Astrocyte (in vitro differentiated cells and primary cell): ENCODE results near the gene AMZ1. TPM values are rescaled to one million over a fixed set of nuclear protein-coding genes. Genes with fewer than 3 reads are reported as not detected.
A peak's percentile ranks its signal among the peaks of the same experiment; 100 is the strongest.

Source experiments
- DNase-seq: peaks from one replicate; pipeline ENCODE4 v3.0.0-alpha.2; 2010; ENCODE audit warnings: low read depth
- FAIRE-seq: peaks from 2 replicates; lab custom pipeline; 2011; peaks lifted over from hg19 to GRCh38; lab: Jason Lieb, UNC
- H2AFZ ChIP-seq: 2 replicates; pipeline ENCODE4 v1.6.0; 2012; ENCODE audit warnings: low read depth, low read length, inconsistent platforms
- H3K27ac ChIP-seq: 2 replicates; pipeline ENCODE4 v1.5.1; 2011; ENCODE audit warnings: low read depth, low read length, inconsistent platforms
- H3K27me3 ChIP-seq: 2 replicates; pipeline ENCODE4 v1.6.0; 2011; ENCODE audit warnings: low read length, inconsistent platforms; ENCODE audit not compliant: insufficient read depth
- H3K36me3 ChIP-seq: 2 replicates; pipeline ENCODE4 v1.5.1; 2011; ENCODE audit warnings: low read length, inconsistent platforms; ENCODE audit not compliant: insufficient read depth
- H3K4me1 ChIP-seq: 2 replicates; pipeline ENCODE4 v1.5.1; 2011; ENCODE audit warnings: low read length, inconsistent platforms; ENCODE audit not compliant: insufficient read depth
- H3K4me2 ChIP-seq: 2 replicates; pipeline ENCODE4 v1.6.0; 2012; ENCODE audit warnings: low read length, inconsistent platforms
- H3K4me3 ChIP-seq: 2 replicates; pipeline ENCODE4 v1.5.1; 2011; ENCODE audit warnings: low read depth, mild to moderate bottlenecking, low read length, inconsistent platforms; ENCODE audit not compliant: insufficient read depth
- H3K79me2 ChIP-seq: 2 replicates; pipeline ENCODE4 v1.6.0; 2012; ENCODE audit warnings: mild to moderate bottlenecking, low read length, inconsistent platforms; ENCODE audit not compliant: insufficient read depth
- H3K9ac ChIP-seq: 2 replicates; pipeline ENCODE4 v1.6.0; 2012; ENCODE audit warnings: mild to moderate bottlenecking, low read length, inconsistent platforms
- H3K9me3 ChIP-seq: 2 replicates; pipeline ENCODE4 v1.5.1; 2012; ENCODE audit warnings: low read depth, mild to moderate bottlenecking, low read length, inconsistent platforms; ENCODE audit not compliant: insufficient read depth
- H4K20me1 ChIP-seq: 2 replicates; pipeline ENCODE4 v1.6.0; 2012; ENCODE audit warnings: low read length, inconsistent platforms; ENCODE audit not compliant: insufficient read depth
- H3K27ac Mint-ChIP-seq: one replicate; pipeline ENCODE4 v1.8.0; 2021; ENCODE audit warnings: mild to moderate bottlenecking, mixed read lengths; ENCODE audit not compliant: unreplicated experiment
- H3K27me3 Mint-ChIP-seq: one replicate; pipeline ENCODE4 v1.8.0; 2021; ENCODE audit warnings: low read depth, mixed read lengths; ENCODE audit not compliant: unreplicated experiment
- H3K36me3 Mint-ChIP-seq: one replicate; pipeline ENCODE4 v1.8.0; 2021; ENCODE audit warnings: low read depth, mixed read lengths; ENCODE audit not compliant: unreplicated experiment
- H3K4me1 Mint-ChIP-seq: one replicate; pipeline ENCODE4 v1.8.0; 2021; ENCODE audit warnings: low read depth, mixed read lengths; ENCODE audit not compliant: unreplicated experiment
- H3K4me3 Mint-ChIP-seq: one replicate; pipeline ENCODE4 v1.8.0; 2021; ENCODE audit warnings: mild to moderate bottlenecking, moderate library complexity, mixed read lengths; ENCODE audit not compliant: unreplicated experiment
- H3K9me3 Mint-ChIP-seq: one replicate; pipeline ENCODE4 v1.8.0; 2021; ENCODE audit warnings: mild to moderate bottlenecking, mixed read lengths; ENCODE audit not compliant: unreplicated experiment
- EZH2 ChIP-seq: IDR thresholded peaks from 2 replicates; pipeline ENCODE4 v1.6.1; 2012; ENCODE audit warnings: mild to moderate bottlenecking, low read length, inconsistent platforms; ENCODE audit not compliant: insufficient read depth
- total RNA-seq: library from RNA; stranded (reverse); gene quantifications from 2 replicates; pipeline ENCODE4 v1.2.1, GENCODE V29; 2021
- TF ChIP-seq, protein P1 (sequence below): IDR thresholded peaks from 2 replicates; pipeline ENCODE4 v1.5.1; 2011; ENCODE audit warnings: low read depth, mild to moderate bottlenecking, inconsistent platforms, low read length, moderate library complexity; ENCODE audit not compliant: insufficient read depth

The AMZ1 gene
- total RNA-seq, 1 donor from 2014 or later, result 3.4 TPM

GRCh38 chr7:2716906-2717292 is 28.9 kb downstream of the AMZ1 start:
- no peak for DNase-seq
- peaks cover 14% of the 10 kb centered on the region for H3K4me1 ChIP-seq
- peak overlapping the region; percentile 50 for H3K27ac Mint-ChIP-seq
- H3K4me3 Mint-ChIP-seq, result no peak overlapping the region
- H3K27ac ChIP-seq, result no peak overlapping the region
- peaks cover 3% of the 10 kb centered on the region for H4K20me1 ChIP-seq
- no peak overlapping the region for H3K4me3 ChIP-seq
- TF ChIP-seq, protein P1, sequence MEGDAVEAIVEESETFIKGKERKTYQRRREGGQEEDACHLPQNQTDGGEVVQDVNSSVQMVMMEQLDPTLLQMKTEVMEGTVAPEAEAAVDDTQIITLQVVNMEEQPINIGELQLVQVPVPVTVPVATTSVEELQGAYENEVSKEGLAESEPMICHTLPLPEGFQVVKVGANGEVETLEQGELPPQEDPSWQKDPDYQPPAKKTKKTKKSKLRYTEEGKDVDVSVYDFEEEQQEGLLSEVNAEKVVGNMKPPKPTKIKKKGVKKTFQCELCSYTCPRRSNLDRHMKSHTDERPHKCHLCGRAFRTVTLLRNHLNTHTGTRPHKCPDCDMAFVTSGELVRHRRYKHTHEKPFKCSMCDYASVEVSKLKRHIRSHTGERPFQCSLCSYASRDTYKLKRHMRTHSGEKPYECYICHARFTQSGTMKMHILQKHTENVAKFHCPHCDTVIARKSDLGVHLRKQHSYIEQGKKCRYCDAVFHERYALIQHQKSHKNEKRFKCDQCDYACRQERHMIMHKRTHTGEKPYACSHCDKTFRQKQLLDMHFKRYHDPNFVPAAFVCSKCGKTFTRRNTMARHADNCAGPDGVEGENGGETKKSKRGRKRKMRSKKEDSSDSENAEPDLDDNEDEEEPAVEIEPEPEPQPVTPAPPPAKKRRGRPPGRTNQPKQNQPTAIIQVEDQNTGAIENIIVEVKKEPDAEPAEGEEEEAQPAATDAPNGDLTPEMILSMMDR, result no peak
- TF ChIP-seq EZH2, result no peak
- no peak overlapping the region for H3K4me2 ChIP-seq
- H3K36me3 ChIP-seq, result peaks cover 4% of the 10 kb centered on the region
- no peak for FAIRE-seq
- peaks cover 12% of the 10 kb centered on the region for H3K4me1 Mint-ChIP-seq
- peaks cover 1% of the 10 kb centered on the region for H3K9me3 Mint-ChIP-seq
- no peaks in the 10 kb centered on the region for H3K27me3 Mint-ChIP-seq
- H3K36me3 Mint-ChIP-seq, result peaks cover 37% of the 10 kb centered on the region
- no peak overlapping the region for H3K9ac ChIP-seq
- no peaks in the 10 kb centered on the region for H3K27me3 ChIP-seq
- no peaks in the 10 kb centered on the region for H3K9me3 ChIP-seq
- no peak overlapping the region for H2AFZ ChIP-seq
- H3K79me2 ChIP-seq, result no peaks in the 10 kb centered on the region

DNA sequence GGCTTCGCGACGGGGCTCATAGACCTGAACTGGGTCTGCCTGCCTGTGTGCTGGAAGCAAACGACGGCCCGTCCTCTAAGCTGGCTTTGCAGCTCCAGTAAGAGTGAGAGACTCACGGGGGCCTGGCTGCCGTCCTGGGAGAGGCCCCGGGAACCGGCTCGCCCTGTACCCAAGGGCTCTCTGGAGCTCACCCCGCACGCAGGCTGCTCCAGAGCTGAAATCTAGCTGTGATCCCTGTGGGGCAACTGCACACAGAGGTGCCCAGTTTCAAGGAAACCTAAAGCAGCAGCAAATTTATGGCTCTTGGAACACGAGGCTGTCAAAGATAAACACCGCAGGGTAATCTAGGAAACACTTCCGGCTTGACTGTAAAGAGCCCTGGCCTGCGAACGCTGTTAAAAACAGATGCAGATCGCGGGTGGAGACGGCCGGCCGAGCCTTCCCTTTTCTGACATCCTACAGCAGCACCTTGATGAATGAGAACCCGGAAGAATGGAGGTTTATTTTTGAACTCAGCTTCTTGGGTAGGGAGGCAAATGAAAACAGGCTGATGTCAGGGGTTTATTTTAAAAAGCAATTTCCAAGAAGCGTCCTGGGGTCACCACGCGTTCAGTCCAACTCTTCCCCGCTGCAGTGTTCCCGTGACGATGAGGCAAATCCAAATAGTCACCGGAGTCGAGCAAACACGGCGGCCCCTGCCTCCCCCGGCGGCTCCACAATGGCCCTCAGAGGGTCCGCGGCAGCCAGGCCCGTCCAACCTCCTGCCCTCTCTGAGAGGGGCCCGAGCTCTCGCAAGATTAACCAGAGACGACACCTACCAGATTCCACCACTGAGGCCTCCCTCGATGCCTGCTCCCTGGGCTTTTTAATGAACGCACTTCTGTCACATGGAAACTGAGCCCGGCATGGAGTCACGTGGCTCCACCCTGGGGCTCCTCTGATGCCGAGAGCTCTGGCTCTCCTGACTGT is 29.6 kb downstream of the AMZ1 start:
- Mint-ChIP-seq H3K4me1 (peaks cover 12% of the 10 kb centered on the region), H3K27me3 (no peaks in the 10 kb centered on the region), H3K36me3 (peaks cover 38% of the 10 kb centered on the region), H3K27ac (no peak overlapping the region), H3K4me3 (no peak overlapping the region), H3K9me3 (peaks cover 1% of the 10 kb centered on the region)
- H3K79me2 ChIP-seq, result no peaks in the 10 kb centered on the region
- TF ChIP-seq, protein P1, result no peak
- TF ChIP-seq EZH2, result no peak
- peak overlapping the region; percentile 10 for H3K9ac ChIP-seq
- peaks cover 4% of the 10 kb centered on the region for H3K36me3 ChIP-seq
- H3K4me1 ChIP-seq, result peaks cover 14% of the 10 kb centered on the region
- no peak overlapping the region for H3K4me3 ChIP-seq
- no peak for DNase-seq
- H3K27me3 ChIP-seq, result no peaks in the 10 kb centered on the region
- FAIRE-seq, result no peak
- no peak overlapping the region for H2AFZ ChIP-seq
- H3K4me2 ChIP-seq, result peak overlapping the region; percentile 30
- H3K9me3 ChIP-seq, result no peaks in the 10 kb centered on the region
- H4K20me1 ChIP-seq, result peaks cover 3% of the 10 kb centered on the region
- no peak overlapping the region for H3K27ac ChIP-seq
